Vagina (tissue), 2 donors: ENCODE results near the gene DACT1.

Experiments
- POLR2A ChIP-seq, 2 donors: fragments of 450-650 bp; IDR thresholded peaks; one replicate each; pipeline ENCODE4 v1.6.1; 2017; ENCODE audit warnings: antibody characterized with exemption in 2 of 2, mild to moderate bottlenecking in 2 of 2, moderate library complexity in 2 of 2
- POLR2AphosphoS5 ChIP-seq, 2 donors: sonication (generic); formaldehyde crosslinking; IDR thresholded peaks; one replicate each; pipeline ENCODE4 v1.9.0; 2017; ENCODE audit warnings: antibody characterized with exemption in 2 of 2, mild to moderate bottlenecking in 2 of 2, low read depth in 1 of 2; ENCODE audit not compliant: insufficient read depth in 1 of 2
- TF ChIP-seq, protein P1 (sequence below), 3 experiments: fragments of 450-650 bp in 2 of 3; fragments of 200-600 bp in 1 of 3; sonication (generic) in 1 of 3; IDR thresholded peaks; one replicate each; pipeline ENCODE4 v1.5.1; 2017 to 2019; ENCODE audit warnings: antibody characterized with exemption in 3 of 3, mild to moderate bottlenecking in 2 of 3, moderate library complexity in 2 of 3

DNA sequence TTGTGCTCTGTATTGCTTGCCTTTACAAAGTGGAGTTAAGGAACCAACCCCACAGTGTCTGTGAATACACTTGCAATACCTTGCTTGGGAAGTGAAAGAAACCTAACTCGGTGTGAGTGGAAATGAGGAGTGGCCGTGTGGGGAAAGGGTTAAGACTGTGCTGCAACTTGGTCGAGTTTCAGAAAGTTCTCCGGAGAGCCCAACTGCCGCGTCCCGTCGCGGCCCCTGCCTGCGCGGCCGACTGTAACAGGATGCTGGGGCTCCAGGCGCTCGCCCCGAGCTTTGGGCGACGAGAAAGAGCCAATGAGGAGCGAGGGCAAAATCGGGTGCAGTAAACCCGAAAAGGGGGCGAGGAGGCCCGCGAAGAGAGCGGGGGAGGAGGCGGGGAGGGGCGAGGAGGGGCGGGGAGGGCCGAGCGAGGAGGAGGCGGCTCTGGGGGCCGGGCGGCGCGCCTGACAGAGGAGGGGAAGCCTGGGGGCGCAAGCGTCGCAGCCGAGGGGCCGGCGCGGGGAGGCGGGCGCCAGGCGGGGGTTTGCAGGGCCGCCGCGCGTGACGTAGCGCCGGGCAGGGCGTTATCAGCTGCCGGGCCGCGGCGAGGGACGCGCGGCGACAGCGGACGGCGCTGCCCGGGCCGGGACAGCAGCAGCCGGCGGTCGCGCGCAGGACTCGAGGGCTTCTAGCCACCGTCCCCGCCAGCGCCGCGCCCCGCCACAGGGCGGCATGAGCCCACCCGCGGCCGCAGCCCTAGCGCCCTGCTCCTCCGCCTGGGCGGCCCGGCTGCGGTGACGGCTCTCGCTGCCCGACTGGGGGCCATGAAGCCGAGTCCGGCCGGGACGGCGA is at the start of gene DACT1:
- TF ChIP-seq, protein P1, sequence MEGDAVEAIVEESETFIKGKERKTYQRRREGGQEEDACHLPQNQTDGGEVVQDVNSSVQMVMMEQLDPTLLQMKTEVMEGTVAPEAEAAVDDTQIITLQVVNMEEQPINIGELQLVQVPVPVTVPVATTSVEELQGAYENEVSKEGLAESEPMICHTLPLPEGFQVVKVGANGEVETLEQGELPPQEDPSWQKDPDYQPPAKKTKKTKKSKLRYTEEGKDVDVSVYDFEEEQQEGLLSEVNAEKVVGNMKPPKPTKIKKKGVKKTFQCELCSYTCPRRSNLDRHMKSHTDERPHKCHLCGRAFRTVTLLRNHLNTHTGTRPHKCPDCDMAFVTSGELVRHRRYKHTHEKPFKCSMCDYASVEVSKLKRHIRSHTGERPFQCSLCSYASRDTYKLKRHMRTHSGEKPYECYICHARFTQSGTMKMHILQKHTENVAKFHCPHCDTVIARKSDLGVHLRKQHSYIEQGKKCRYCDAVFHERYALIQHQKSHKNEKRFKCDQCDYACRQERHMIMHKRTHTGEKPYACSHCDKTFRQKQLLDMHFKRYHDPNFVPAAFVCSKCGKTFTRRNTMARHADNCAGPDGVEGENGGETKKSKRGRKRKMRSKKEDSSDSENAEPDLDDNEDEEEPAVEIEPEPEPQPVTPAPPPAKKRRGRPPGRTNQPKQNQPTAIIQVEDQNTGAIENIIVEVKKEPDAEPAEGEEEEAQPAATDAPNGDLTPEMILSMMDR (IDR thresholded peaks at IDR 0.05) = no peak
- TF ChIP-seq POLR2AphosphoS5 (IDR thresholded peaks at IDR 0.05; ENCODE audit: insufficient read depth in 1 of 2, low read depth in 1 of 2) (peak in 1 of 2 donors; percentile 69), POLR2A (IDR thresholded peaks at IDR 0.05) (peak in 1 of 2 donors; percentile 37)
